Measurements from ENCODE around the gene SGMS1. TPM values are rescaled to one million over a fixed set of nuclear protein-coding genes. Genes with fewer than 3 reads are reported as not detected.

Gene SGMS1
- total and polyA plus RNA-seq, 4 donors: 8.9 to 54.3 (median 22.2) TPM

DNA sequence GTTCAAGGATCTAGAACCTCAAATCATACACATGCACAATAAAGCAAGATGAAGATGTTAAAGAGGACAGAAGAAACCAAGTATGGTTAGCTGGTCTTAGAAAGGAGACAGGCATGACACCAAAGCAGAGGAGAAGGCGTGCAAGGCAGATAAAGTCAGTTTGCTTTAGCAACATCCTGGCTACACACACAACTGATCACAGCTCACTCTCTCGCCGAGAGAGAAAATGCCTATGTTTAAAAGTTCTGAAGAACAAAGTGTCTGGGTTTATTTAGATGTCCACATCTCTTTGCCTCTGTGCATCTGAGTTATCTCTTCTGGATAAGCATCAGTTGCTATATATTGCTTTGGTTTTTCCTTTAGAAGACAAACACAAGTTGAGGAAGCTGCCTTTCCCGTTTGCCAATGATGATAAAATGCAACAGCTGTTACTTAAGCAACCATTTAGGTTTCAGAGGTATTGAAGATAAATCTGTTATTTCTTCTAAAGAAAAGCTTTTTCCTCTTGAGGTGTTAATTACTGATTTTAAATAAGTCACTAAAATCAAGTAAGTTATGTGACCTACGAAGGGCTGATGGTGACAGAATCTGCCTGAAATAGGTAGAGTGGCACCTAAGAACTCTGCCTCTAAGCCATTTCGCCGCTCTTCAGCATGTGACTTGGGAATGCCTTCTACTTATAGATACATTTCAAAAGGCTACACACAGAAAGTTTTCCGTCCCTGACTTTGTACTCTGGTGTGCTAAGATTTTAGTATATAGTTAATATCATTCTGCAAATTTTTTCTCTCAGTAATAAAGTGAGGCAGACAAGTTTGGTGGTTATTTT, 226.2 kb downstream of the SGMS1 start:
- H3K4me1 ChIP-seq (ENCODE audit: control insufficient read depth in 1 of 2, insufficient read depth in 2 of 2, low read length in 2 of 2): peaks cover 1 to 7% of the 10 kb centered on the region in 2 donors

DNA sequence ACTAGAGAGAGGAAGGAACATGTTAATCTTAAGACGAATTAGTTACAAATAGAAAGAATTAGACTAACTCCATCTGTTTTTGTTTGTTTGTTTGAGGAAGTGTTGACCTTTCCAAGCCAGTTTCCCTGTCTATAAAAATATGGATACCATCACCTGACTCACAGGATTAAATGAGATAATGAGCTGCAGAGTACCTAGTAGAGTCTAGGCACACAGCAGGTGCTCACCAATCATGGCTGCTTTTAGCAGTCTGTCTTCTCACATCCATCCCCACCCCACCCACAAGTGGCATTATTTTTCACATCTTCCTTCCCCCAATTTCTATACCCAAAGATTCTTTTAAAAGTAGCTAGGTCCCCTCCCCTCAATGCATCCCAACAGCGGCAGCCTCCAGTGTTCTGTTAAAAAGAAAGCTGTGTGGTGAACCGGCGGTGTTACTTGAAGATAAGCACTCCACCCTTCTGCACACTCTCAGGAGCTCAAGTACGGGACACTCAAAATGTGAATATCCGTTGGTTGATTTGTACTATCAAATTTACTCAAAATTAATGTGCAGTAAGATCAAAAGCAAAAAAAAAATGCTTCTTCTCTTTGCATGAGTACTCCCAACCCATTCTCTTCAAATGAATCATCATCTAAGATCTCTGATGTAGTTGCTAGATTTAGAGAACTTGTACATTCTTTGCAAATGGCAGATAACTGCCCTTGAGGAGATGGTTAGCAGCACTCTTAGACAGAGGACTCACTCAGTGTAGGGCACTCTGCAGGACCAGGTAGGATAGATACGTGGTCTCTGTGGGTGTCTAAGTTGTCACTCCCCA, 227.1 kb downstream of the SGMS1 start:
- 79 to 90% methylated on average over 7 of the region's 7 CpGs for WGBS, 2 donors

More for the DNA sequence above, 226.2 kb downstream of the SGMS1 start:
- DNase-seq (no peak), ATAC-seq (ENCODE audit: low FRiP score) (no peak)
- H3K27ac ChIP-seq (ENCODE audit: low read depth in 1 of 2, low read length in 2 of 2): no peak overlapping the region
- no peaks in the 10 kb centered on the region for H3K27me3 ChIP-seq (ENCODE audit: control insufficient read depth in 1 of 2, insufficient read depth in 2 of 2, low read length in 1 of 2)
- intact Hi-C loops (cut with DNase I): no loop called here
- 85 to 90% methylated on average over 8 of the region's 8 CpGs for WGBS, 2 donors
- H3K36me3 ChIP-seq (ENCODE audit: control insufficient read depth in 1 of 2, insufficient read depth in 2 of 2, low read length in 1 of 2): no peaks in the 10 kb centered on the region
- no peaks in the 10 kb centered on the region for H3K9me3 ChIP-seq (ENCODE audit: control insufficient read depth, low read length)
- H3K4me3 ChIP-seq (ENCODE audit: low read length in 2 of 2): no peak overlapping the region

DNA sequence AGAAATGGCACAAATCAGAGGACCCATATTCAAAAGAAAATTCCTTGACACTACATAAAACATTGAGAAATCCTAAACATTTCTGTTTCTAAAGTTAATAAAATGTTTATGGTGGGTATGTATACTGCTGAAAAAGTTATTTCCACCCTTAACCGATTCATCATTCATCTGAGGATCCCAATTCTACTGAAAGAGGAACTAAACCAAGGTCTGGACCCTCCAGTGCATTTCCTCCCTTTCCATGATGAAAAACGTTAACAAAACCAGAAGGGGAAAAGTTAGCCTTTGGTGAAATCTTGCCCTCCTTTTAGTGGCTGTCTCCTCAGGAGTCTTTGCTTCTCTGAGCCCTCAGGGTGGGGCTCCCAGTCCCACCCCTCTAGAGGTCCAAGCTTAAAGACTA, 227.9 kb downstream of the SGMS1 start:
- intact Hi-C loops (cut with DNase I): no loop called here
- DNase-seq (no peak), ATAC-seq (ENCODE audit: low FRiP score) (no peak)
- WGBS, 2 donors: 90% methylated on average over 2 of the region's 2 CpGs
- Histone ChIP-seq H3K27ac (ENCODE audit: low read depth in 1 of 2, low read length in 2 of 2) (no peak overlapping the region), H3K27me3 (ENCODE audit: control insufficient read depth in 1 of 2, insufficient read depth in 2 of 2, low read length in 1 of 2) (no peaks in the 10 kb centered on the region), H3K36me3 (ENCODE audit: control insufficient read depth in 1 of 2, insufficient read depth in 2 of 2, low read length in 1 of 2) (no peaks in the 10 kb centered on the region), H3K4me1 (ENCODE audit: control insufficient read depth in 1 of 2, insufficient read depth in 2 of 2, low read length in 2 of 2) (peaks cover 1 to 7% of the 10 kb centered on the region in 2 donors), H3K4me3 (ENCODE audit: low read length in 2 of 2) (no peak overlapping the region), H3K9me3 (ENCODE audit: control insufficient read depth, low read length) (no peaks in the 10 kb centered on the region)

More for the DNA sequence above, 227.1 kb downstream of the SGMS1 start:
- H3K27me3 ChIP-seq (ENCODE audit: control insufficient read depth in 1 of 2, insufficient read depth in 2 of 2, low read length in 1 of 2): no peaks in the 10 kb centered on the region
- intact Hi-C loops (cut with DNase I): no loop called here
- no peaks in the 10 kb centered on the region for H3K36me3 ChIP-seq (ENCODE audit: control insufficient read depth in 1 of 2, insufficient read depth in 2 of 2, low read length in 1 of 2)
- ATAC-seq (ENCODE audit: low FRiP score) (no peak), DNase-seq (no peak)
- no peak overlapping the region for H3K27ac ChIP-seq (ENCODE audit: low read depth in 1 of 2, low read length in 2 of 2)
- no peaks in the 10 kb centered on the region for H3K9me3 ChIP-seq (ENCODE audit: control insufficient read depth, low read length)
- no peak overlapping the region for H3K4me3 ChIP-seq (ENCODE audit: low read length in 2 of 2)
- H3K4me1 ChIP-seq (ENCODE audit: control insufficient read depth in 1 of 2, insufficient read depth in 2 of 2, low read length in 2 of 2): peaks cover 1 to 7% of the 10 kb centered on the region in 2 donors

DNA sequence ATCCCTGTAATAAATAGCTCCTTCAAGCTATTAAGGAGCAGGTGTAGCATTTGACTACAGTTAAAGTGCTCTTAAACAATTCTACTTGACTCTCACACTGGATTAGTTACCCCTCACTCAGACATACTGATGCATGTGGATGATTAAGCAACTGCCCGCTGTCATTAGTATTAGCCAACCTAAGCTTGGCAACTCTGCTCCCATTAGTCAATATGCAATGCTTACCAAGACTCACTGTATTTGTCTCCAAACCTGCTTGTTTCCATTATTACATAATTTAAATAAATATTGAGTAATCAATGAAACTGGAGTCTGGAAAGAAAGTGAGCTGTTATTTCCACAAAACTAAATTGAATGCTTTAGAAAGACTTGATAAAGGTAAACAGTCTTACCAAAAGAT, 228.5 kb downstream of the SGMS1 start:
- H3K4me3 ChIP-seq (ENCODE audit: low read length in 2 of 2): no peak overlapping the region
- ATAC-seq (ENCODE audit: low FRiP score) (peak; percentile 56), DNase-seq (no peak)
- H3K4me1 ChIP-seq (ENCODE audit: control insufficient read depth in 1 of 2, insufficient read depth in 2 of 2, low read length in 2 of 2): peaks cover 1 to 7% of the 10 kb centered on the region in 2 donors
- H3K36me3 ChIP-seq (ENCODE audit: control insufficient read depth in 1 of 2, insufficient read depth in 2 of 2, low read length in 1 of 2): no peaks in the 10 kb centered on the region
- no peak overlapping the region for H3K27ac ChIP-seq (ENCODE audit: low read depth in 1 of 2, low read length in 2 of 2)
- H3K27me3 ChIP-seq (ENCODE audit: control insufficient read depth in 1 of 2, insufficient read depth in 2 of 2, low read length in 1 of 2): no peaks in the 10 kb centered on the region
- intact Hi-C loops (cut with DNase I): no loop called here
- WGBS, 2 donors: 45 to 95% methylated on average over 1 of the region's 1 CpG
- H3K9me3 ChIP-seq (ENCODE audit: control insufficient read depth, low read length): no peaks in the 10 kb centered on the region

DNA sequence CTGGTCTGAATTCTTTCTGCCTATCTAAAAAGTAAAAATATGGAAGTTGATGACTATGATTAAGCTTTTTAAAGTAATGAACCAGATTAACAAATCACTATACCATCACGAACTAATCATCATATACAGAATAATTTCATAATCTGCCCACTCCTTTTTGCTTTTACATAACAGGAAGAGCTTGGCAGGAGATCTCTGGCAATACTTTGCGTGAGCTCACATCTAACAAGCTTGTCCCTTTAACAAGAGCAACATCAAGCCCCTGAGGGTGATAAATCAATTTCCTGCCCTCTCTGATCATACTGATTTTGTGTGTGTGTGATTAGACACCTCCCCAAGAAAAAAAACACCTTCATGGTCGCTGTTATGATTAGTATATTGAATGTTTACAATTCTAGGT, 228.9 kb downstream of the SGMS1 start:
- no peaks in the 10 kb centered on the region for H3K27me3 ChIP-seq (ENCODE audit: control insufficient read depth in 1 of 2, insufficient read depth in 2 of 2, low read length in 1 of 2)
- DNase-seq (no peak), ATAC-seq (ENCODE audit: low FRiP score) (no peak)
- H3K27ac ChIP-seq (ENCODE audit: low read depth in 1 of 2, low read length in 2 of 2): no peak overlapping the region
- peaks cover 1 to 7% of the 10 kb centered on the region in 2 donors for H3K4me1 ChIP-seq (ENCODE audit: control insufficient read depth in 1 of 2, insufficient read depth in 2 of 2, low read length in 2 of 2)
- 49 to 55% methylated on average over 3 of the region's 3 CpGs for WGBS, 2 donors
- no peaks in the 10 kb centered on the region for H3K9me3 ChIP-seq (ENCODE audit: control insufficient read depth, low read length)
- no peak overlapping the region for H3K4me3 ChIP-seq (ENCODE audit: low read length in 2 of 2)
- H3K36me3 ChIP-seq (ENCODE audit: control insufficient read depth in 1 of 2, insufficient read depth in 2 of 2, low read length in 1 of 2): no peaks in the 10 kb centered on the region
- intact Hi-C loops (cut with DNase I): no loop called here

DNA sequence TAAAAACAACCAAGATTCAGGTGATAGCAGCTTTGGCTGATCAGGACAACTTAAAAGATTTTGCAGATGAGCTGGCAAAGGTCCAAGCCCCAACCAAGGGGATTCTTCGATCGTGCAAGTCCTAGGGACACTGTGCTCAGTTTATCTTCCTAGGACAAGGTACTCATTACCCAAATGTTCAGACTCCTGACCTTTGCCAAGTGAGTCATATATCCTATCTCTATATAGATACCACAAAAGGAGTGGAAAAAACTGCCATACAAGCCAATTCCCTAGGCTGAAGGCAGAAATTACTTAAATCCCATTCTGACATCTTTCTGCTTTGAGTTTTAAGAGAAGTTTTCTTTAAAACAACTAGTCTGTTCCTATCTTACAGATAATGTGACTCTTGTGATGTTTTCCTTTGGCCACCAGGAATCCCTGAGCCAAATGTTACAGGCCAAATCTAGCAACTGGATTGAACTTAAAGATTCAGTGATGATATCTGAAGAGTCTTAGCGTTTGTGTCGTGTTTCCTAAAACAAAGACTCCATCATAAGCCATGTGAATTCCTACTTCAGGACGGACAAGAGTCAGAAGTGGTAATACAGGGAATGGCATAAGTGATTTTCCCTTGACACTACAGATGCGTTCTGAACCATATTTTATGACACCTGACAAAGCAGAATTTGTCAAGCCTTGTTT, 229.8 kb downstream of the SGMS1 start:
- Histone ChIP-seq H3K36me3 (ENCODE audit: control insufficient read depth in 1 of 2, insufficient read depth in 2 of 2, low read length in 1 of 2) (no peaks in the 10 kb centered on the region), H3K4me1 (ENCODE audit: control insufficient read depth in 1 of 2, insufficient read depth in 2 of 2, low read length in 2 of 2) (peaks cover 1 to 7% of the 10 kb centered on the region in 2 donors), H3K27me3 (ENCODE audit: control insufficient read depth in 1 of 2, insufficient read depth in 2 of 2, low read length in 1 of 2) (no peaks in the 10 kb centered on the region), H3K27ac (ENCODE audit: low read depth in 1 of 2, low read length in 2 of 2) (no peak overlapping the region), H3K9me3 (ENCODE audit: control insufficient read depth, low read length) (no peaks in the 10 kb centered on the region), H3K4me3 (ENCODE audit: low read length in 2 of 2) (no peak overlapping the region)
- ATAC-seq (ENCODE audit: low FRiP score): no peak
- no peak for DNase-seq
- WGBS, 2 donors: 74 to 77% methylated on average over 6 of the region's 6 CpGs
- intact Hi-C loops (cut with DNase I): no loop called here

DNA sequence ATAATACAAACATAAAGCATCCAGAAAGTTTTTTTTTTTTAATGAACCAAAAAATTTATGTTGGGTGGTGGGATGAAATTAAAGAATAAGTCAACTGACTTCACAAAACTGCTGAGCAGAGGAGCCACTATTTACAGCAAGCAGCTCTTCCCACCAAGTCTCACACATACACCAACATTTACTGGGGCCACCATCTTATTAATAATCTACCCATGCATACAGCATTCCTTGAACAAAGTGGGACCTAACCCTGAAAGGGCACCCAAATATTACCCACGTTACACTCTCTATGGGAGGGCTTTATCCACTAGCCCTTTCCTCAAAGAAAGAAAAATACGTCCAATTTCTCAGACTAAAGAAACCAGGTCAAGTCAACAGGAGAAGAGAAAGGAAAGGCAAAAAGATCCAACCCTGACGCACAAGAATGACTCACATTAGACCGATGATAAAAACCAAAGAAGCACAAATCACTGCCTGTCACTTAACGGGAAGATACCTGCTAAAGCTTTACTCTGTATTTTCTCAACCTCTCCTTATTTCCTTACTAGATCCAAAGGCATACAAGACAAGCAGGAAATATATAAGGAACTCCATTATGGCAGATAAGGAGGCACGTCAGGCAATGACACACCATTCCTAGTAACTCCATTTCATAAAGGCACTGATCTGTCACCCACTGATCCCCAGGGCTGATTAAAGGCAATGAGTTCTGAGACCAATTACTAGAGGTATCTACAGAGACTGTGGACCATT, 230.6 kb downstream of the SGMS1 start:
- no peaks in the 10 kb centered on the region for H3K27me3 ChIP-seq (ENCODE audit: control insufficient read depth in 1 of 2, insufficient read depth in 2 of 2, low read length in 1 of 2)
- no peaks in the 10 kb centered on the region for H3K36me3 ChIP-seq (ENCODE audit: control insufficient read depth in 1 of 2, insufficient read depth in 2 of 2, low read length in 1 of 2)
- intact Hi-C loops (cut with DNase I): no loop called here
- no peak overlapping the region for H3K4me3 ChIP-seq (ENCODE audit: low read length in 2 of 2)
- peaks cover 1 to 7% of the 10 kb centered on the region in 2 donors for H3K4me1 ChIP-seq (ENCODE audit: control insufficient read depth in 1 of 2, insufficient read depth in 2 of 2, low read length in 2 of 2)
- no peak overlapping the region for H3K27ac ChIP-seq (ENCODE audit: low read depth in 1 of 2, low read length in 2 of 2)
- no peaks in the 10 kb centered on the region for H3K9me3 ChIP-seq (ENCODE audit: control insufficient read depth, low read length)
- no peak for DNase-seq
- ATAC-seq (ENCODE audit: low FRiP score): no peak
- WGBS, 2 donors: 82 to 85% methylated on average over 6 of the region's 6 CpGs

DNA sequence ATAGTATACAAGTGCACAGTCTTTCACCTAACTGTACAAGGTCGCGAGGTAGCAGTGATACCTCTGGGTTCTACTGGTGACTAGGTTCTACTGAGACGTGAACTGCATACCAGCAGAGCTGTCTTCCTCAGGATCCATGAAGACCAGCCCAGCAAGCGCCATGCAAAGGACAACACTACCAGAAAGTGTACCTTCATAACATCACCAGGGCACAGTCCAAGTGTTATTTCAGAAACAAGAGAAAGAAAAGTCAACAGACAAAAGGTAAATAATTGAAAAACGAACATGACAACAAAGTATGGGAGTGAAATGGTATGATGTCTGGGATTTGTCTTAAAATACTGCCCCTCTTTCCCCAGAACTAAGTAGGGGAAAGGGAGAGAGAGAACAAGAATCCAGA, 231.3 kb downstream of the SGMS1 start:
- H3K36me3 ChIP-seq (ENCODE audit: control insufficient read depth in 1 of 2, insufficient read depth in 2 of 2, low read length in 1 of 2): no peaks in the 10 kb centered on the region
- peaks cover 1 to 7% of the 10 kb centered on the region in 2 donors for H3K4me1 ChIP-seq (ENCODE audit: control insufficient read depth in 1 of 2, insufficient read depth in 2 of 2, low read length in 2 of 2)
- no peaks in the 10 kb centered on the region for H3K9me3 ChIP-seq (ENCODE audit: control insufficient read depth, low read length)
- intact Hi-C loops (cut with DNase I): no loop called here
- WGBS, 2 donors: 89 to 91% methylated on average over 5 of the region's 5 CpGs
- no peak for DNase-seq
- no peaks in the 10 kb centered on the region for H3K27me3 ChIP-seq (ENCODE audit: control insufficient read depth in 1 of 2, insufficient read depth in 2 of 2, low read length in 1 of 2)
- ATAC-seq (ENCODE audit: low FRiP score): no peak
- no peak overlapping the region for H3K27ac ChIP-seq (ENCODE audit: low read depth in 1 of 2, low read length in 2 of 2)
- no peak overlapping the region for H3K4me3 ChIP-seq (ENCODE audit: low read length in 2 of 2)

Measured in aorta (tissue), 5 donors.